GM12878 (cell line): ENCODE data around the gene KRTAP10-8. TPM values are rescaled to one million over a fixed set of nuclear protein-coding genes. Genes with fewer than 3 reads are reported as not detected.

Source experiments
- ATAC-seq: fragments of 200-7000 bp; cut with Tn5 transposase; 3 replicates; pipeline ENCODE4 v1.9.1; 2020; ENCODE audit warnings: mild to moderate bottlenecking, moderate library complexity
- BruUV-seq: library from RNA; stranded (reverse); fragments of 400-500 nt; replicated peaks from 2 replicates; lab custom pipeline; 2021; lab: Mats Ljungman, UMichigan
- CTCF ChIA-PET: fragments of 300-600 bp; sonication (Branson Sonifier 250); formaldehyde crosslinking; extraction: SDS; loops from one replicate; lab custom pipeline; 2021; ENCODE audit warnings: inconsistent platforms; lab: Yijun Ruan, JAX
- POLR2A ChIA-PET: fragments of 350-600 bp; formaldehyde crosslinking; extraction: SDS; loops from one replicate; lab custom pipeline; 2021; ENCODE audit warnings: inconsistent platforms; lab: Charles Lee
- RAD21 ChIA-PET: fragments of 300-600 bp; sonication (Branson Sonifier 250); formaldehyde crosslinking; loops from one replicate; lab custom pipeline; 2023; ENCODE audit warnings: antibody characterized with exemption; ENCODE audit not compliant: unreplicated experiment; lab: Charles Lee
- SMC1A ChIA-PET: fragments of 300-600 bp; sonication (Branson Sonifier 250); formaldehyde crosslinking; loops from one replicate; lab custom pipeline; 2023; ENCODE audit not compliant: unreplicated experiment, uncharacterized antibody; lab: Charles Lee
- DNase-seq: peaks from one replicate; pipeline ENCODE4 v3.0.0-alpha.2; 2011; ENCODE audit warnings: low read depth, low spot score
- FAIRE-seq: peaks from 3 replicates; lab custom pipeline; 2011; peaks lifted over from hg19 to GRCh38; lab: Jason Lieb, UNC
- H2AFZ ChIP-seq: 2 replicates; pipeline ENCODE4 v1.6.0; 2011; ENCODE audit warnings: low read depth, low read length, control low read depth; ENCODE audit not compliant: control insufficient read depth
- H3K27ac ChIP-seq: 2 replicates; pipeline ENCODE4 v1.5.1; 2011; ENCODE audit warnings: control low read depth; ENCODE audit not compliant: control insufficient read depth, insufficient read depth
- H3K27me3 ChIP-seq, 2 experiments: replicated peaks in 1 of 2; 2 replicates each; pipeline versions ENCODE4 v1.6.0 to v1.6.1; 2011; ENCODE audit warnings: low read length in 1 of 2; ENCODE audit not compliant: control insufficient read depth in 2 of 2, insufficient read depth in 2 of 2
- H3K36me3 ChIP-seq, 2 experiments: 2 replicates each; pipeline ENCODE4 v1.5.1; 2011; ENCODE audit warnings: low read length in 1 of 2; ENCODE audit not compliant: control insufficient read depth in 2 of 2, insufficient read depth in 2 of 2
- H3K4me1 ChIP-seq: 2 replicates; pipeline ENCODE4 v1.6.1; 2011; ENCODE audit warnings: mild to moderate bottlenecking, low read length, moderate library complexity, mixed read lengths; ENCODE audit not compliant: control insufficient read depth, insufficient read depth
- H3K4me2 ChIP-seq: 2 replicates; pipeline ENCODE4 v1.6.0; 2011; ENCODE audit warnings: control low read depth; ENCODE audit not compliant: control insufficient read depth, insufficient read depth
- H3K4me3 ChIP-seq: fragments of 200-600 bp; sonication (generic); 2 replicates; pipeline ENCODE4 v1.5.1; 2016
- H3K79me2 ChIP-seq: 2 replicates; pipeline ENCODE4 v1.6.0; 2011; ENCODE audit warnings: low read length; ENCODE audit not compliant: control insufficient read depth, insufficient read depth
- H3K9ac ChIP-seq: 2 replicates; pipeline ENCODE4 v1.8.0; 2011; ENCODE audit warnings: low read length, control low read depth, mixed read lengths; ENCODE audit not compliant: control insufficient read depth, insufficient read depth
- H3K9me3 ChIP-seq: replicated peaks from 3 replicates; pipeline ENCODE4 v1.5.1; 2011; ENCODE audit warnings: mild to moderate bottlenecking, low read length; ENCODE audit not compliant: control insufficient read depth, insufficient read depth
- H4K20me1 ChIP-seq: 2 replicates; pipeline ENCODE4 v1.6.0; 2011; ENCODE audit not compliant: control insufficient read depth, insufficient read depth
- JUND ChIP-seq: IDR thresholded peaks from 2 replicates; pipeline ENCODE4 v1.6.1; 2012; ENCODE audit warnings: low read depth, mild to moderate bottlenecking, low read length, improper control_type of control experiment, moderate library complexity
- LARP7 ChIP-seq: fragments of 450-650 bp; IDR thresholded peaks from 2 replicates; pipeline ENCODE4 v1.6.1; 2017; ENCODE audit warnings: mild to moderate bottlenecking
- NFYA ChIP-seq: IDR thresholded peaks from 2 replicates; pipeline ENCODE4 v1.6.1; 2011; ENCODE audit warnings: low read depth, mild to moderate bottlenecking, low read length, improper control_type of control experiment, borderline replicate concordance
- SMAD1 ChIP-seq: fragments of 450-650 bp; IDR thresholded peaks from 2 replicates; pipeline ENCODE4 v1.6.1; 2018; ENCODE audit warnings: mild to moderate bottlenecking, low read depth; ENCODE audit not compliant: partially characterized antibody
- TCF12 ChIP-seq: IDR thresholded peaks from 2 replicates; pipeline ENCODE4 v1.6.1; 2011; ENCODE audit warnings: low read depth, mild to moderate bottlenecking, low read length
- YBX1 ChIP-seq: fragments of 450-650 bp; IDR thresholded peaks from 2 replicates; pipeline ENCODE4 v1.6.1; 2016; ENCODE audit warnings: antibody characterized with exemption
- WGBS: methylation state at CpG from one replicate; pipeline ENCODE4 v1.1.6; 2016; ENCODE audit warnings: low lambda C conversion rate; ENCODE audit not compliant: insufficient replicate concordance, insufficient coverage; ENCODE audit errors: missing lambda C conversion rate; 5-methylcytosine and 5-hydroxymethylcytosine counted together
- in situ Hi-C: fragments of 300-500 bp; cut with MboI; formaldehyde crosslinking; loops from 9 replicates; pipeline ENCODE4 v1.14.3; 2018; ENCODE audit warnings: mixed read lengths
- intact Hi-C: fragments of 100-400 bp; cut with micrococcal nuclease; formaldehyde crosslinking; loops from one replicate; pipeline ENCODE4 v1.14.2; 2022; ENCODE audit not compliant: unreplicated experiment
- polyA plus RNA-seq, 11 experiments: library from polyadenylated mRNA; depleted of rRNA in 4 of 11; unstranded in 6 of 11; stranded (reverse) in 5 of 11; fragments of >200 nt; fragmentation: Nextera tagmentation in 4 of 11; fragmentation: Illumina TruSeq in 1 of 11; extraction: Ambion mirVana in 4 of 11; extraction: Trizol in 1 of 11; gene quantifications; 1 replicate in 1 of 11; 2 replicates in 10 of 11; pipeline versions ENCODE4 v1.2.1 to v1.2.3, GENCODE V29; 2011 to 2016; ENCODE audit warnings: inconsistent platforms in 2 of 11, missing spikeins in 2 of 11, low read depth in 1 of 11
- total RNA-seq, 4 experiments: library from RNA; depleted of rRNA in 3 of 4; stranded (reverse); fragments of >200 nt in 3 of 4; fragmentation: Illumina TruSeq in 1 of 4; extraction: Trizol in 1 of 4; gene quantifications; 2 replicates each; pipeline versions ENCODE4 v1.2.1 to v1.2.3, GENCODE V29; 2013 to 2021
- TF ChIP-seq, protein P1 (sequence below): IDR thresholded peaks from 2 replicates; pipeline ENCODE4 v1.6.1; 2011; ENCODE audit warnings: low read depth, low read length, improper control_type of control experiment, borderline replicate concordance
- TF ChIP-seq, protein P2 (sequence below): fragments of 450-650 bp; formaldehyde crosslinking; IDR thresholded peaks from 2 replicates; pipeline ENCODE4 v1.5.0; 2022; ENCODE audit warnings: mild to moderate bottlenecking, missing genetic modification characterization

The KRTAP10-8 gene
- total and polyA plus RNA-seq, 10 of the 15 experiments (the other 5 are each of a cell fraction or from before 2014, with no cell fraction given): not detected

- H3K4me2 ChIP-seq: no peak overlapping the region
- H3K27ac ChIP-seq: no peak overlapping the region
- ChIA-PET RAD21 (no interaction called here), CTCF (no interaction called here), POLR2A (no interaction called here), SMC1A (no interaction called here)
- no peaks in the 10 kb centered on the region for H3K79me2 ChIP-seq
- DNase-seq (no peak), FAIRE-seq (no peak), ATAC-seq (no peak)
- WGBS: 17% methylated on average over 21 of the region's 21 CpGs
- H3K4me1 ChIP-seq: no peaks in the 10 kb centered on the region
- no TSS peak for BruUV-seq
- H3K27me3 ChIP-seq: no peaks in the 10 kb centered on the region
- in situ Hi-C loops (no loop called here), intact Hi-C loops (no loop called here)
- no peak overlapping the region for H3K4me3 ChIP-seq
- H3K9me3 ChIP-seq: peaks cover 1% of the 10 kb centered on the region; the same call in 2 of the 3 replicates
- no peaks in the 10 kb centered on the region for H4K20me1 ChIP-seq
- H3K9ac ChIP-seq: no peak overlapping the region
- no peak overlapping the region for H2AFZ ChIP-seq
- H3K36me3 ChIP-seq: no peaks in the 10 kb centered on the region
- TF ChIP-seq SMAD1 (no peak), TCF12 (no peak), YBX1 (no peak), LARP7 (no peak), NFYA (no peak), JUND (no peak)
- TF ChIP-seq, protein P1, sequence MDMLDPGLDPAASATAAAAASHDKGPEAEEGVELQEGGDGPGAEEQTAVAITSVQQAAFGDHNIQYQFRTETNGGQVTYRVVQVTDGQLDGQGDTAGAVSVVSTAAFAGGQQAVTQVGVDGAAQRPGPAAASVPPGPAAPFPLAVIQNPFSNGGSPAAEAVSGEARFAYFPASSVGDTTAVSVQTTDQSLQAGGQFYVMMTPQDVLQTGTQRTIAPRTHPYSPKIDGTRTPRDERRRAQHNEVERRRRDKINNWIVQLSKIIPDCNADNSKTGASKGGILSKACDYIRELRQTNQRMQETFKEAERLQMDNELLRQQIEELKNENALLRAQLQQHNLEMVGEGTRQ: no peak
- TF ChIP-seq, protein P2, sequence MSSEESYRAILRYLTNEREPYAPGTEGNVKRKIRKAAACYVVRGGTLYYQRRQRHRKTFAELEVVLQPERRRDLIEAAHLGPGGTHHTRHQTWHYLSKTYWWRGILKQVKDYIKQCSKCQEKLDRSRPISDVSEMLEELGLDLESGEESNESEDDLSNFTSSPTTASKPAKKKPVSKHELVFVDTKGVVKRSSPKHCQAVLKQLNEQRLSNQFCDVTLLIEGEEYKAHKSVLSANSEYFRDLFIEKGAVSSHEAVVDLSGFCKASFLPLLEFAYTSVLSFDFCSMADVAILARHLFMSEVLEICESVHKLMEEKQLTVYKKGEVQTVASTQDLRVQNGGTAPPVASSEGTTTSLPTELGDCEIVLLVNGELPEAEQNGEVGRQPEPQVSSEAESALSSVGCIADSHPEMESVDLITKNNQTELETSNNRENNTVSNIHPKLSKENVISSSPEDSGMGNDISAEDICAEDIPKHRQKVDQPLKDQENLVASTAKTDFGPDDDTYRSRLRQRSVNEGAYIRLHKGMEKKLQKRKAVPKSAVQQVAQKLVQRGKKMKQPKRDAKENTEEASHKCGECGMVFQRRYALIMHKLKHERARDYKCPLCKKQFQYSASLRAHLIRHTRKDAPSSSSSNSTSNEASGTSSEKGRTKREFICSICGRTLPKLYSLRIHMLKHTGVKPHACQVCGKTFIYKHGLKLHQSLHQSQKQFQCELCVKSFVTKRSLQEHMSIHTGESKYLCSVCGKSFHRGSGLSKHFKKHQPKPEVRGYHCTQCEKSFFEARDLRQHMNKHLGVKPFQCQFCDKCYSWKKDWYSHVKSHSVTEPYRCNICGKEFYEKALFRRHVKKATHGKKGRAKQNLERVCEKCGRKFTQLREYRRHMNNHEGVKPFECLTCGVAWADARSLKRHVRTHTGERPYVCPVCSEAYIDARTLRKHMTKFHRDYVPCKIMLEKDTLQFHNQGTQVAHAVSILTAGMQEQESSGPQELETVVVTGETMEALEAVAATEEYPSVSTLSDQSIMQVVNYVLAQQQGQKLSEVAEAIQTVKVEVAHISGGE (CRISPR knock-in tag): no peak
Measured at GRCh38 chr21:44574457-44575306, 37.2 kb upstream of the KRTAP10-8 start.
